Thymus (tissue), 11 donors: Measurements from ENCODE around the gene TBC1D14. TPM values are rescaled to one million over a fixed set of nuclear protein-coding genes. Genes with fewer than 3 reads are reported as not detected.

ENCODE experiments used
- DNase-seq, 9 donors: peaks; one replicate each; pipeline ENCODE4 v3.0.0-alpha.2; 2013; ENCODE audit warnings: low spot score in 9 of 9, low read depth in 6 of 9, missing footprints in 1 of 9
- H3K27ac ChIP-seq, 2 donors: one replicate each; pipeline ENCODE4 v1.5.1; 2013; ENCODE audit warnings: control low read depth in 1 of 2, low read depth in 1 of 2, low read length in 1 of 2, mild to moderate bottlenecking in 1 of 2, moderate library complexity in 1 of 2
- H3K27me3 ChIP-seq, 2 donors: one replicate each; pipeline ENCODE4 v1.5.1; 2013; ENCODE audit warnings: low read length in 1 of 2; ENCODE audit not compliant: control insufficient read depth in 2 of 2, insufficient read depth in 1 of 2
- H3K36me3 ChIP-seq, 2 donors: one replicate each; pipeline ENCODE4 v1.5.1; 2013; ENCODE audit warnings: low read length in 1 of 2, mild to moderate bottlenecking in 1 of 2, moderate library complexity in 1 of 2; ENCODE audit not compliant: control insufficient read depth in 2 of 2, insufficient read depth in 2 of 2
- H3K4me1 ChIP-seq, 2 donors: one replicate each; pipeline ENCODE4 v1.5.1; 2013; ENCODE audit warnings: low read length in 2 of 2; ENCODE audit not compliant: control insufficient read depth in 2 of 2, insufficient read depth in 2 of 2
- H3K4me3 ChIP-seq, 2 donors: one replicate each; pipeline ENCODE4 v1.5.1; 2013; ENCODE audit warnings: low read length in 2 of 2, control low read depth in 1 of 2, mild to moderate bottlenecking in 1 of 2
- H3K9me3 ChIP-seq, 2 donors: one replicate each; pipeline ENCODE4 v1.5.1; 2013; ENCODE audit warnings: low read length in 1 of 2, mild to moderate bottlenecking in 1 of 2; ENCODE audit not compliant: control insufficient read depth in 2 of 2, insufficient read depth in 1 of 2
- WGBS: extraction: QIAGEN DNeasy Blood & Tissue Kit; methylation state at CpG from one replicate; pipeline ENCODE4 v1.1.7; 2013; 5-methylcytosine and 5-hydroxymethylcytosine counted together
- polyA plus RNA-seq: library from polyadenylated mRNA; stranded (reverse); fragments of 200-250 nt; gene quantifications from one replicate; pipeline ENCODE4 v1.2.3, GENCODE V29; 2013
- total RNA-seq: library from RNA; stranded (reverse); fragments of 120-200 nt; gene quantifications from one replicate; pipeline ENCODE4 v1.2.4, GENCODE V29; 2013
- donor health status: healthy.

The TBC1D14 gene
- total and polyA plus RNA-seq, 2 donors = 28.4 to 59.6 TPM

DNA sequence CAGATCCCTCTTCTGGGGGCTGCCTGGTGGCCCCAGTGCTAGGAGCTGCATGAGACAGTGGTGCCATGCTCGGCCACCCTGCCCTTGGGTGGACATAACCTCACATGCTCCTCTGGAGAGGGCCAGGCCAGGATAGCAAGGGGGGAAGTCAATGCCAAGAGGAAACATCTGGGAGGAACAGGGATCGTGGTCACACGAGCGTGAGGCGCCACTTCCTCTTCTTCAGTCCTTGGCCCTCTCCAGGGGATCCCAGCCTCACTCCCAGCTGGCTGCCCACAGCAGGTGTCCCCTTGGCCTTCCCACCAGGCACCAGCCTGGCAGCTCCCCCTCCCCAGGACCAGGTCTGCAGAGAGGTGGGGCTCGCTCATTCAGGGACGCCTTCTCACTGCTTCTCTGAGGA, 28.6 kb downstream of the TBC1D14 start:
- Histone ChIP-seq H3K4me3 (no peak overlapping the region), H3K36me3 (peaks cover 8 to 17% of the 10 kb centered on the region in 2 donors), H3K27me3 (no peaks in the 10 kb centered on the region), H3K27ac (no peak overlapping the region), H3K4me1 (peaks cover 30 to 54% of the 10 kb centered on the region in 2 donors), H3K9me3 (peaks cover 0 to 5% of the 10 kb centered on the region in 2 donors)
- no peak for DNase-seq
- 56% methylated on average over 7 of the region's 7 CpGs for WGBS

DNA sequence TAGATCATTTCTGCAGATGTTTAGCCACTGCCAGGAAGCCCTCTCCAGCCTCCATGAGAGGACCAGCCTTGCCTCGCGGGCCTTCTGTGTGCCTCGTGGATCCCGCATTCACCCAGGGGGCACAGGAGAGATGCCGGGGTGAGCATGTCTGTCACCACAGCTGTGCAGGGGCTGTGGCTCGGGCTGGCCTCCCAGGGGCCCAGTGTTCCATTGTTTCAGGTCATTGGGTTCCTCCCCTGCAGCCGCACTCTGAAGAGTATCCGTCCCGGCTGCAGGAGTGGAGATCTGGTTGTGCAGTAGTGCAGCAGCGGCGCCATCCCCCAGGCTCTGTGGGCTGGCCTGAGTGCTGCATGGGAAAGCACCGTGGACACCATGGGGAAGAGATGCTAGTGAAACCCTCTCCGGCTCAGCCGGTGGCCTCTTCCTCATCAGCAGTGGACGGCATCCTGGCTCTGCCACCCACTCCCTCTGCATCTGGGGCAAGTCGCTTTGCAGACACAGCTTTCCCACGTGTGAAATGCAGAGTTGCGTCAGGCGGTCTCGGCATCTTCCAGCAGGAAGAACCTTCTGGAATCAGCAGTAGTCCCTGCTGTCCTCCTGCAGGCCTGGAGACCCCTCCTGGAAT, 29.1 kb downstream of the TBC1D14 start:
- no peak for DNase-seq
- peaks cover 35 to 59% of the 10 kb centered on the region in 2 donors for H3K4me1 ChIP-seq
- H3K9me3 ChIP-seq = peaks cover 0 to 4% of the 10 kb centered on the region in 2 donors
- H3K27ac ChIP-seq = no peak overlapping the region
- no peak overlapping the region for H3K4me3 ChIP-seq
- peaks cover 7 to 17% of the 10 kb centered on the region in 2 donors for H3K36me3 ChIP-seq
- no peaks in the 10 kb centered on the region for H3K27me3 ChIP-seq
- WGBS = 92% methylated on average over 20 of the region's 20 CpGs

DNA sequence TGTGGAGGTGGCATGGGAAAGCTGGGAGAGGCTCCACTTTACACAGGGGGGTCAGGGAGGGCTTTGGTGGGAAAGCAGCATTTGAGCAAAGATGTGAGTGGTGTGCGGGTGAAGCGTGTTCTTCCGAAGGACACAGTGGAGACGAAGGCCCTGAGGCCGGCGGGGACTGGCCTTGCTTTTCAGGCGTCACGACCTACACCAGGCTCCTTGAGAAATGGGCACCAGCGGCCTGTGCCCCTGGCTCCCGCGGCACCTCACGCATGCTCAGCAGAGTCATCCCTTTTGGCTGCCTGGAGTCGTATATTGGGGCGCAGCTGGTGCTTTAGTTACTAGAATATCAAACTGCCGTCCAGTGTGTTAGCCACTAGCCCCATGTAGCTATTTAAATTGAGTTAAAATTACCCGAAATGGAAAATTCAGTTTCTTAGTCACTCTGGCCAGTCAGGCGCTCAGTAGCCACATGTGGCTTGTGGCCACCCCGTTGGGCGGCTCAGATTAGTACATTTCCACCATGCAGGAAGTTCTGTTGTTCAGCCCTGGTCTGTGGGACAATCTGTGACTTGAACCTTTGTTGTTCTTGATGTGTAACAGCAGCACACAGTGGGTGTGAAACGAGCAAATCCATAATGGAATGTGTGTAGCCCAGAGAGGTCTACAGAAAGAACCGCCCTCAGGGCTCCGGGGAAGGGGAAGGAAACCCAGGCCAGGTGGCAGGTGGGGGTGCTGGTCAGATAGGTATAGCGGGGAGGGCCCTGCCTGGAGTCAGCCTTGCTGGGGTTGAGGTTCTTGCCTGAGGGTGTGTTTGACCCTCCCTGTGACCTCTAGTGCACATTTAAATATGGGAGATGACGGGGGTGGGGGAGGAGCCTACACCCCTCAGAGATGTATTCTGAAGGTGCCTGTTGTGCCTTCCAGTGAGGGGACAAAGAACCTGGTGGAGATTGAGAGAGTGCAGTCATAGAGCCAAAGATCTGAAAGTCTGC, 30.4 kb downstream of the TBC1D14 start:
- peaks cover 39 to 72% of the 10 kb centered on the region in 2 donors for H3K4me1 ChIP-seq
- peaks cover 5 to 23% of the 10 kb centered on the region in 2 donors for H3K36me3 ChIP-seq
- no peaks in the 10 kb centered on the region for H3K27me3 ChIP-seq
- H3K9me3 ChIP-seq = no peaks in the 10 kb centered on the region
- no peak for DNase-seq
- WGBS = 88% methylated on average over 24 of the region's 24 CpGs
- peak overlapping the region; percentile 88 to 99 for H3K27ac ChIP-seq
- H3K4me3 ChIP-seq = no peak overlapping the region

DNA sequence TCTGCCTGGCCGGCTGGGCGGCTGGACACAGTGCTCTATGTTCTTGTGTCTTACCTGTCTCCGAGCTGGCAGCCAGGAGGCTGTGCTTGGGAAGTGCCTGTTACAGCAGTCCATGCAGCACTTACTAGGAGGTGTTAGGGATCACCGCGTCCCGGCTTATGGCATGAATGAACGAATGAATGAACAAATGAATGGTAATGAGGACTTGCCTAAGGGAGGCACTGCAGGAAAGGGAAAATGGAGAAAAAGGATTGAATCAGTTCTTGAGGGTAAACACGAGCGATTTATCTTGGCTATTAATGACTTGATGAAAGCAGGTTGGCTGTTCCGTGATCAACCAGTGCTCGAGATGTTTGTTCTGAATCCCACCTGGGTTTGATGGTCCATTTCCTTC, 31.1 kb downstream of the TBC1D14 start:
- Histone ChIP-seq H3K36me3 (peaks cover 5 to 23% of the 10 kb centered on the region in 2 donors), H3K4me1 (peaks cover 39 to 73% of the 10 kb centered on the region in 2 donors), H3K27ac (peak overlapping the region; percentile 88 to 99), H3K27me3 (no peaks in the 10 kb centered on the region), H3K9me3 (no peaks in the 10 kb centered on the region), H3K4me3 (no peak overlapping the region)
- WGBS = 98% methylated on average over 11 of the region's 11 CpGs
- no peak for DNase-seq

DNA sequence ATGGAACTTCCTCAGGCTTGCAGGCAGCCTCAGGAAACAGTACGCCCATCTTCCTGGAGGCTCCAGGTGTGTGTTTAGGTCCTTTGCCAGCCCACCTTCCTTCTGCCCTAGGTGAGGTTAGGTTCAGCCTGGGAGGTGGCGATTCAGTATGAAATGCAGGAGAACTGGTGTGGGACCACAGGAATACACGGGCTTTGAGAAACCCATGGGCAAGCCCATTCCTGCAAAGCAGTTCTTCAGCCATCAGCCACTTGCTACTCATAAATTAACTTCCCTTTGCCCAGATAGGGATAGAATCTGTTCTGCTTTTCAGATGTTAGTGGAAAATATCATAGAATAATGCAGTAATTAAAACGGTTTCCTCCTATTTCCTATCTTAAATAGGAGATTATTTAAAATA, 32.2 kb downstream of the TBC1D14 start:
- peaks cover 39 to 73% of the 10 kb centered on the region in 2 donors for H3K4me1 ChIP-seq
- H3K9me3 ChIP-seq = no peaks in the 10 kb centered on the region
- H3K4me3 ChIP-seq = peak overlapping the region; percentile 16 to 27
- WGBS = 18% methylated on average over 4 of the region's 4 CpGs
- peak overlapping the region; percentile 96 to 99 for H3K27ac ChIP-seq
- peak in 1 of 9 donors; percentile 37 for DNase-seq
- H3K36me3 ChIP-seq = peaks cover 5 to 21% of the 10 kb centered on the region in 2 donors
- H3K27me3 ChIP-seq = no peaks in the 10 kb centered on the region

DNA sequence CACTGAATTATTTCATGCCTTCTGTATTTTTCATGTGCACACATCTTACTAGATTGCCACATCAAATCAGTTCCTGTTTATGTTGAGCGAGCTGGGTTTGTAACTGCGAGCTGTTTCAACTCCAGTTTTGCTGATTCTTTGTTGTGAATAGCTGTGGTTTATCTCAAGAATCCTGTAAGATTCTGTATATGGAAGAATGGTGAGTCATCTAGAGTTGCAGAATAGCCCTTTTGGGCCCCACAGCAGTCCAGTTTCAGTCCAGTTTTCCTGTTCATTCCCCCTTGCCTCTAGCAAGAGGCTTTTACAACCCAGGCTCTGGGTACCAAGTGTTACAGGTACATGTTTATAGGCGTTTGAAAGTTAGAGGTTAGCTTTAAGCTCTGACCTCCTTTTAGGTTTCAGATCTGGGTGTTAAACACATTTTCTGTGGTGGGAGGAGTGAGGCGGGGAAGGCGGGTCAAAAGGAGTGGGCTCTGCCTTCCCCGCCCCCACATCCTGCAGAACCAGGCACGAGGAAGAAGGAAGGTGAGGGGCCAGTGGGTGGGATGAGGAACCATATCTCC, 32.7 kb downstream of the TBC1D14 start:
- H3K9me3 ChIP-seq = no peaks in the 10 kb centered on the region
- peaks cover 39 to 73% of the 10 kb centered on the region in 2 donors for H3K4me1 ChIP-seq
- peak in 7 of 9 donors; percentile 55 to 89 (median 74) for DNase-seq
- H3K36me3 ChIP-seq = peaks cover 5 to 21% of the 10 kb centered on the region in 2 donors
- 2% methylated on average over 7 of the region's 7 CpGs for WGBS
- H3K27me3 ChIP-seq = no peaks in the 10 kb centered on the region
- H3K27ac ChIP-seq = peak overlapping the region; percentile 94 to 99
- peak overlapping the region; percentile 22 to 23 for H3K4me3 ChIP-seq

DNA sequence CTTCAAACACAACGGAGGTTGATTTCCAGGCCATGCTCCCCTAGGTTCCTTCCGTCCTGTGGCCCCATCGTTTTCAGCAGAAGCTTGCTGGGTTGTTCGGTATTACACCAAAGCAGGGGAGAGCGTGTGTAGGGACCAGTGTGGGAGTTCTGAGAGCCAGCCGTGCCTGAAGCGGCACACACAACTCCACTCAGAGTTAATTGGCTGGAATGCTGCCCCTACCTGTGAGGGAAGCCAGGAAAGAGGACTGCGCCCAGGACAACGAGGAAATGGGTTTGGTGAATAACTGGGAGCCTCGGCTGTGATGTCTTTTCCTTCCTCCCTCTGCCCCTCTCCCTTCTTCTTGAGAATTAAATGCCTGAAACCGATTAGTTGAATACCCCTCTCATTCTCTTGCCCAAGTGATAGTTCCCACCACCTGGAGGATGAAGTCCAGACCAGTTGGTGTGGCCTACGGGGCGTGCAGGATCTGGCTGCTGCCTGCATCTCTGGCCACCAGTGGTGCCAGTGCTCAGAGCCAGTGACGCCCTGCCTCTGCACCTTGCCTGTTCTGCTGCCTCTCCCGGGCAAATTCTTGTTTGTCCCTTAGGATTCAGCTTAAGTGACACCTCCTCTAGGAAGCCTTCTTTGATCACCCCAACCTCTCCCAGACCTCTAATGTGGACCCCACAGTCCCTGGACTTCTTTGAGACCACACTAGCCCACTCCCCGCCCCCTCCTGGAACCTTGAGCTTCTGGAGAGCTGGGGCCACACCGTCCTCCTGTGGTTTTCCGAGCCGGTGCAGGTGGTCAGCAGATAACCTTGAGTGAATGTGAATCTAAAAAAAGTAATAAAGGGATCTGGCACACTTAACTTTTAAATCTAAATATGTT, 33.6 kb downstream of the TBC1D14 start:
- 84% methylated on average over 19 of the region's 19 CpGs for WGBS
- Histone ChIP-seq H3K9me3 (no peaks in the 10 kb centered on the region), H3K4me1 (peaks cover 39 to 66% of the 10 kb centered on the region in 2 donors), H3K27ac (peak overlapping the region; percentile 94 to 99), H3K36me3 (peaks cover 5 to 20% of the 10 kb centered on the region in 2 donors), H3K27me3 (no peaks in the 10 kb centered on the region), H3K4me3 (peak overlapping the region; percentile 22 to 23)
- DNase-seq = peak in 1 of 9 donors; percentile 32

DNA sequence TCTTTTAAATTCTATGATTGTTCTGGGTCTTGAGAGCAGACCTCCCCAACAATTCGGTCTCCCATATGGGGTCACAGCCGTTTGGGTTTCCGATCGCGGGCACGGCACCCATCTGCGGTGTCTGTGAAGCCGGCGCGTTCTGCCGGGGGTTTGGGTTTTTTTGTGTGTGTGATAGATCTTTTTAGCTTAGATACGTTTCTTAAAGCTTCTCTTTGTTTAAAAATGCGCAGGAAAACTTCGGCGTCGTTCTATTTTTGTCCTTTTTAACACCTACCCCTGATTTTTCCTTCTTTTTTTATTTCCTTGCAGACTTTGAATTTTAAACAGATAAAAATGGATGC, 34.2 kb downstream of the TBC1D14 start:
- 96% methylated on average over 16 of the region's 16 CpGs for WGBS
- no peaks in the 10 kb centered on the region for H3K27me3 ChIP-seq
- H3K4me3 ChIP-seq = no peak overlapping the region
- peaks cover 5 to 17% of the 10 kb centered on the region in 2 donors for H3K36me3 ChIP-seq
- peak overlapping the region; percentile 43 to 99 for H3K27ac ChIP-seq
- peaks cover 39 to 60% of the 10 kb centered on the region in 2 donors for H3K4me1 ChIP-seq
- DNase-seq = no peak
- H3K9me3 ChIP-seq = no peaks in the 10 kb centered on the region
